ENCODE data around the gene TMED1.
A peak's percentile ranks its signal among the peaks of the same experiment; 100 is the strongest.
"Not testable (repeated sequence)": the region's sequence is repeated elsewhere in the genome, so short reads cannot be mapped to it uniquely, and the experiment has no call there.

Gene TMED1

GRCh38 chr19:10863107-10863717, 27.2 kb upstream of the TMED1 start:
- DNase-seq, result no peak

- DNase-seq, result no peak
Observed at GRCh38 chr19:10862561-10863106, 26.6 kb upstream of the TMED1 start.

GRCh38 chr19:10861103-10861651, 25.2 kb upstream of the TMED1 start:
- no peak for DNase-seq

- DNase-seq, result no peak
Observed at GRCh38 chr19:10858204-10858828, 22.3 kb upstream of the TMED1 start.

GRCh38 chr19:10856899-10857298, 20.9 kb upstream of the TMED1 start:
- DNase-seq, result not testable (repeated sequence)

- DNase-seq, result no peak
Observed at GRCh38 chr19:10855879-10856522, 20.0 kb upstream of the TMED1 start.

- no peak for DNase-seq
Observed at GRCh38 chr19:10854350-10855089, 18.5 kb upstream of the TMED1 start.

- no peak for DNase-seq
Observed at GRCh38 chr19:10852941-10853340, 16.9 kb upstream of the TMED1 start.

GRCh38 chr19:10852098-10852800, 16.2 kb upstream of the TMED1 start:
- no peak for DNase-seq

GRCh38 chr19:10850631-10851030, 14.6 kb upstream of the TMED1 start:
- no peak for DNase-seq

GRCh38 chr19:10848230-10848856, 12.3 kb upstream of the TMED1 start, which contains the start of gene C19orf38:
Gene C19orf38 (plus strand): TSS chr19:10848415. CDS start chr19:10848509, 94 bp downstream.
- peak in 1 of 56 donors; percentile 22 for DNase-seq

- DNase-seq, result no peak
Observed at GRCh38 chr19:10846500-10847202, 10.6 kb upstream of the TMED1 start.

- no peak for DNase-seq
Observed at GRCh38 chr19:10842788-10843187, 6.8 kb upstream of the TMED1 start.

GRCh38 chr19:10839114-10840050, 3.4 kb upstream of the TMED1 start:
- DNase-seq, result no peak

- no peak for DNase-seq
Observed at GRCh38 chr19:10838377-10838776, 2.4 kb upstream of the TMED1 start.

GRCh38 chr19:10837649-10838048, 1.6 kb upstream of the TMED1 start:
- DNase-seq, result not testable (repeated sequence)

GRCh38 chr19:10836479-10837330, 693 bp upstream of the TMED1 start:
- peak in 35 of 56 donors; percentile 68 to 96 (median 87) for DNase-seq

Data from amygdala (tissue), 56 donors.